Breast epithelium (tissue), 4 donors: ENCODE results near the gene MUC6. TPM values are rescaled to one million over a fixed set of nuclear protein-coding genes. Genes with fewer than 3 reads are reported as not detected.

Source experiments
- DNase-seq, 2 donors: peaks; one replicate each; pipeline ENCODE4 v3.0.0-alpha.2; 2019; ENCODE audit warnings: low spot score in 2 of 2
- H3K27ac ChIP-seq, 2 donors: fragments of 200-600 bp; sonication (generic) in 1 of 2; one replicate each; pipeline ENCODE4 v1.5.1; 2016 to 2019; ENCODE audit warnings: mild to moderate bottlenecking in 1 of 2
- H3K27me3 ChIP-seq, 2 donors: fragments of 200-600 bp; sonication (generic) in 1 of 2; one replicate each; pipeline versions ENCODE4 v1.5.1 to v1.6.0; 2017 to 2019; ENCODE audit warnings: control low read depth in 1 of 2, mild to moderate bottlenecking in 1 of 2
- H3K36me3 ChIP-seq: fragments of 200-600 bp; one replicate; pipeline ENCODE4 v1.5.1; 2019
- H3K4me1 ChIP-seq, 2 donors: fragments of 200-600 bp; sonication (generic); one replicate each; pipeline ENCODE4 v1.5.1; 2016 to 2019; ENCODE audit warnings: control low read depth in 1 of 2
- H3K4me3 ChIP-seq, 3 donors: fragments of 200-600 bp; sonication (generic); 1 replicate in 2 of 3; 2 replicates in 1 of 3; pipeline ENCODE4 v1.5.1; 2016 to 2019; ENCODE audit warnings: mild to moderate bottlenecking in 3 of 3, moderate library complexity in 2 of 3
- H3K9me3 ChIP-seq, 2 donors: fragments of 200-600 bp; sonication (generic) in 1 of 2; one replicate each; pipeline ENCODE4 v1.5.1; 2016 to 2019; ENCODE audit warnings: control low read depth in 1 of 2
- POLR2A ChIP-seq: fragments of 450-650 bp; IDR thresholded peaks from one replicate; pipeline ENCODE4 v1.6.1; 2016; ENCODE audit warnings: antibody characterized with exemption, mild to moderate bottlenecking, moderate library complexity
- POLR2AphosphoS5 ChIP-seq, 3 donors: sonication (generic); formaldehyde crosslinking; IDR thresholded peaks; one replicate each; pipeline ENCODE4 v1.6.1; 2017; ENCODE audit warnings: antibody characterized with exemption in 3 of 3
- intact Hi-C: fragments of 100-400 bp; cut with DNase I; formaldehyde crosslinking; loops from one replicate; pipeline ENCODE4 v1.15.1; 2023; ENCODE audit warnings: low total_unique reads
- total RNA-seq, 3 donors: library from RNA; depleted of rRNA; stranded (reverse); fragments of >200 nt; gene quantifications; one replicate each; pipeline ENCODE4 v1.1.0, GENCODE V29; 2016
- TF ChIP-seq, protein P1 (sequence below), 3 donors: fragments of 450-650 bp; IDR thresholded peaks; one replicate each; pipeline ENCODE4 v1.5.1; 2016 to 2017; ENCODE audit warnings: antibody characterized with exemption in 3 of 3, mild to moderate bottlenecking in 3 of 3, moderate library complexity in 3 of 3

Gene MUC6
- total RNA-seq, 3 donors from 2014 or later: 1.3 to 1.9 TPM; not detected in 1

- H3K27me3 ChIP-seq: peaks cover 0 to 11% of the 10 kb centered on the region in 2 donors
- intact Hi-C loops: loop anchor here (10.0 kb wide), 1 partner anchor 203 kb away; no protein-coding TSS in a partner anchor
- H3K27ac ChIP-seq: no peak overlapping the region
- DNase-seq: peak in 1 of 2 donors; percentile 47
- H3K4me1 ChIP-seq: peaks cover 0 to 4% of the 10 kb centered on the region in 2 donors
- no peaks in the 10 kb centered on the region for H3K36me3 ChIP-seq
- TF ChIP-seq POLR2AphosphoS5 (IDR thresholded peaks at IDR 0.05) (no peak), POLR2A (no peak)
- TF ChIP-seq, protein P1, sequence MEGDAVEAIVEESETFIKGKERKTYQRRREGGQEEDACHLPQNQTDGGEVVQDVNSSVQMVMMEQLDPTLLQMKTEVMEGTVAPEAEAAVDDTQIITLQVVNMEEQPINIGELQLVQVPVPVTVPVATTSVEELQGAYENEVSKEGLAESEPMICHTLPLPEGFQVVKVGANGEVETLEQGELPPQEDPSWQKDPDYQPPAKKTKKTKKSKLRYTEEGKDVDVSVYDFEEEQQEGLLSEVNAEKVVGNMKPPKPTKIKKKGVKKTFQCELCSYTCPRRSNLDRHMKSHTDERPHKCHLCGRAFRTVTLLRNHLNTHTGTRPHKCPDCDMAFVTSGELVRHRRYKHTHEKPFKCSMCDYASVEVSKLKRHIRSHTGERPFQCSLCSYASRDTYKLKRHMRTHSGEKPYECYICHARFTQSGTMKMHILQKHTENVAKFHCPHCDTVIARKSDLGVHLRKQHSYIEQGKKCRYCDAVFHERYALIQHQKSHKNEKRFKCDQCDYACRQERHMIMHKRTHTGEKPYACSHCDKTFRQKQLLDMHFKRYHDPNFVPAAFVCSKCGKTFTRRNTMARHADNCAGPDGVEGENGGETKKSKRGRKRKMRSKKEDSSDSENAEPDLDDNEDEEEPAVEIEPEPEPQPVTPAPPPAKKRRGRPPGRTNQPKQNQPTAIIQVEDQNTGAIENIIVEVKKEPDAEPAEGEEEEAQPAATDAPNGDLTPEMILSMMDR (IDR thresholded peaks at IDR 0.05): no peak
- peaks cover 0 to 10% of the 10 kb centered on the region in 2 donors for H3K9me3 ChIP-seq
- H3K4me3 ChIP-seq: no peak overlapping the region
Observed at GRCh38 chr11:1057806-1058205, 21.3 kb upstream of the MUC6 start.

DNA sequence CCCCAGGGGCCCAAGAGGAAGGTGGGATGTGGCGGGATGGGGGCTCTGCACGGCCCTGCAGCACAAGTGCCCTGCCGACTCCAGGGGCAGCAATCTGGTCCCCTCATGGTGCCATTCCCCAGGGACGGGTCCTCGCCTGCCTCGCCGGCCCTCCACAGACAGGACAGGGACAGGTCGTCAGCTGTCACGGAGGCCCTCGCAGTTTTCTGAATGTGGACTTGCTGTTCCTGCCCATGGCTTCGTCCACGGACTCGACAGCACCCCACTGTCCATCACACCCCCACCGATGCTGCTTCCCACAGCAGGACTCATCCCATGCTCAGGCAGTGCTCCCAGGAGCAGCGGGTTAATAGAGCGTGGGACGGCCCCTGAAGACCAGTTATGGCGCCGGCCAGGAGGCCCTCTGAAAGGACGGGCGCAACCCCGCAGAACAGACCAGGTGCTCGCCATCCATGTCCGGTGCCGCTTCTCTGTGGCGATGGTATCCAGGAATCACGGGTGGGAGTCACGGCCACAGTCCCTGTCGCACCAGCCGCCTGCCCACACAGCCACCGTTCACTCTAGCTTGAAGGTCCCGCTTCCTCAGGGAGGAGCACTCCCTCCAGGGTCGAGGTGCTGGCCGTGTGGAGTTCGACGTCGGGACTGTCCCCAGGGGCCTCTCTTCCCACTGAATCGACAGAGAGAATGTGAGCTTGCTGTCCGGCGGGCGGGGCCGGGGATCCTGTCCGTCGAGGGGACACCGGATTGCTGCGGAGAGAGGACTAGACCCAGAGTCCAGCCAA, 19.7 kb upstream of the MUC6 start:
- intact Hi-C loops: loop anchor here (10.0 kb wide), 1 partner anchor 201 kb away; no protein-coding TSS in a partner anchor
- DNase-seq: peak in 1 of 2 donors; percentile 47
- Histone ChIP-seq H3K4me1 (peaks cover 0 to 4% of the 10 kb centered on the region in 2 donors), H3K27me3 (peaks cover 0 to 11% of the 10 kb centered on the region in 2 donors), H3K9me3 (no peaks in the 10 kb centered on the region), H3K27ac (no peak overlapping the region), H3K4me3 (no peak overlapping the region), H3K36me3 (no peaks in the 10 kb centered on the region)
- no peak for TF ChIP-seq POLR2A
- TF ChIP-seq, protein P1 (IDR thresholded peaks at IDR 0.05): no peak
- TF ChIP-seq POLR2AphosphoS5 (IDR thresholded peaks at IDR 0.05): no peak

GRCh38 chr11:1055109-1055703, 18.7 kb upstream of the MUC6 start:
- TF ChIP-seq, protein P1 (IDR thresholded peaks at IDR 0.05): no peak
- TF ChIP-seq POLR2A (no peak), POLR2AphosphoS5 (IDR thresholded peaks at IDR 0.05) (no peak)
- intact Hi-C loops: loop anchor here (10.0 kb wide), 1 partner anchor 200 kb away; no protein-coding TSS in a partner anchor
- Histone ChIP-seq H3K4me3 (no peak overlapping the region), H3K27me3 (peaks cover 0 to 11% of the 10 kb centered on the region in 2 donors), H3K36me3 (no peaks in the 10 kb centered on the region), H3K27ac (no peak overlapping the region), H3K9me3 (no peaks in the 10 kb centered on the region), H3K4me1 (peaks cover 0 to 4% of the 10 kb centered on the region in 2 donors)
- DNase-seq: no peak

DNA sequence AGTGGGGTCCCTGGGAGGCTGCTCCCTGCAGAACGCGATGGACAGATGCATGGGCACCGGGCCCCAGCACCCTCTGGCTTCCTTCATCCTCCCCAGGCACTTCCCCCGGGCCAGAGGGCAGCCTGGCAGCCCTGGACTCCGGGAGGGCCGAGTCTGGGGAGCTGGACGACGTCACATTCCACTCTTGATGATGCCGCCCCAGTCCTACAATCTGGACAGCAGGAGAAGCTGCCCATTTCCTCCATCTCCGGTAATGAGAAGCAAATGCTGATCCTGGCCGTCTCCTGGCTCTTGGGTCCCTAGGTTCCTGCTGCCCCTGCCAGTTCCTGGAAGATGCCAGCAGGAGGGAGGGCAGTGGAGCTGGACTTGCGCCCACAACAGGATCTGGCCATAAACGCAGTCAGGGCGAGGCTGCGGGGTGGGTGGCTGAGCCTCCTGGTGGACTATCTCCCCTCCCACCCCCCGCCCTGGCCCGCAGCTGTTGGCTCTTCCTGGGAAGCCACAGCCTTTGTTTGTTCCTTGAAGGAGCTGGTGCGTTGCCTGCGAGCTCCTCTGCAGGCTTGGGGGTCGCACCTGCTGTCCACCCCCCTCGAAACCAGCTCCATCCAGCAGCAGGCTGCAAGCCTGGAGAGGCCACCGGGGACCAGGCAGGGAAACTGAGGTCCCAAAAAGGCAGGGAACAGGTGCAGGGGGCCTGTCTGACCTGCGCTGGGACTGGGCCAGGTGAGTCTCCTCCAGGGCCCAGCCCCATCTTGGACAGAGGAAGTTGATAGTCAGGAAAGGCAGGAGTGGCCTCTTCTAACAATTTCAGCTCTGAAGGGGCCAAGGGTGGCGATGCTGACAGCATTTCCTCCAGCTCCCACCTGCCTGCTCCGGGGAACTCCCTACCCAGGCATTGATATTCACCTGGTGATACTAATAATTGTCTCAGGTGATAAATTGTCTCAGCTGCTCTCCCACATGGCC, 17.9 kb upstream of the MUC6 start:
- Histone ChIP-seq H3K4me3 (peak overlapping the region in 1 of 3 donors; percentile 31), H3K4me1 (peaks cover 0 to 4% of the 10 kb centered on the region in 2 donors), H3K27ac (no peak overlapping the region), H3K9me3 (no peaks in the 10 kb centered on the region), H3K27me3 (peaks cover 0 to 13% of the 10 kb centered on the region in 2 donors), H3K36me3 (no peaks in the 10 kb centered on the region)
- TF ChIP-seq, protein P1 (IDR thresholded peaks at IDR 0.05): no peak
- TF ChIP-seq POLR2AphosphoS5 (IDR thresholded peaks at IDR 0.05) (no peak), POLR2A (no peak)
- intact Hi-C loops: loop anchor here (10.0 kb wide), 1 partner anchor 200 kb away; no protein-coding TSS in a partner anchor
- DNase-seq: no peak
